ENCODE data around the gene PLK3.

The PLK3 gene

GRCh38 chr1:44853201-44853600, 53.0 kb downstream of the PLK3 start:
- in situ Hi-C loops (cut with MboI; ENCODE audit: low sequenced_read_pairs) = no loop called here

GRCh38 chr1:44854970-44855369, 54.8 kb downstream of the PLK3 start:
- in situ Hi-C loops (cut with MboI; ENCODE audit: low sequenced_read_pairs) = no loop called here

All from hTERT RPE-1 (cell line).